Measurements from ENCODE around the gene HSPB9.

HSPB9 gene

GRCh38 chr17:42101513-42102292 is 20.9 kb upstream of the HSPB9 start:
- FAIRE-seq: no peak

- no peak for FAIRE-seq
Observed at GRCh38 chr17:42103221-42103954, 19.2 kb upstream of the HSPB9 start.

DNA sequence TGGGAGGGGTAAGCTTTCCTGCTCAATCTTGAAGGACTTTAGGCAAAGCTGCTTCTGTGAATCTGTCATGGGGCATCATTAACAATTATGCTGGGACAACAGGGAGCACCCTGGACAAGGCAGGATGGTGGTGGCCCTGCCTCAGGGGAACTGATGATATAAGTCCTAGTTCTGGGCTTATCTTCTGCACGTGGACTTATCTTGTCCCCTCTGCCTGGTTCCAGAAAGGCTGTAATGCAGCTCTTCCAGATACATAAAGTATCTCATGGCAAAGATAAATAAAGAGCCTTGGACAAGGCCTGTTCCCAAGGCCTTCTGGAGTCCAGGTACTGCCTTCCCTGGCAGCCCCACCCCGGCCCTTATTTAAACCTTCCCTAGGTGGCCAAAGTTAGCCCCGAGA is 18.3 kb upstream of the HSPB9 start:
- FAIRE-seq: no peak

DNA sequence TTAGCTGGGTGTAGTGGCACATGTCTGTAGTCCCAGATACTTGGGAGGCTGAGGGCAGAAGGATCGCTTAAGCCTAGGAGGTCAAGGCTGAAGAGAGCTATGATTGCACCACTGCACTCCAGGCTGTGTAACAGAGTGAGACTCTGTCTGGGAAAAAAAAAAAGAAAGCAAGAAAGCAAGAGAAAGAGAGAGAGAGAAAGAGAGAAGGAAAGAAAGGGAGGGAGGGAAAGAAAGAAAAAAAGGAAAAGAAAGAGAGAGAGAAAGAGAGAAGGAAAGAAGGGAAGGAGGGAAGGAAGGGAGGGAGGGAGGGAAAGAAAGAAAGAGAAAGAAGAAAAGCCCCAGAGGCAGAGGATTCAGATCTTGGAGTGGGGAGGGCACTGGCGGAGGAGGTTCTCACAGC is 16.6 kb upstream of the HSPB9 start:
- FAIRE-seq: no peak

DNA sequence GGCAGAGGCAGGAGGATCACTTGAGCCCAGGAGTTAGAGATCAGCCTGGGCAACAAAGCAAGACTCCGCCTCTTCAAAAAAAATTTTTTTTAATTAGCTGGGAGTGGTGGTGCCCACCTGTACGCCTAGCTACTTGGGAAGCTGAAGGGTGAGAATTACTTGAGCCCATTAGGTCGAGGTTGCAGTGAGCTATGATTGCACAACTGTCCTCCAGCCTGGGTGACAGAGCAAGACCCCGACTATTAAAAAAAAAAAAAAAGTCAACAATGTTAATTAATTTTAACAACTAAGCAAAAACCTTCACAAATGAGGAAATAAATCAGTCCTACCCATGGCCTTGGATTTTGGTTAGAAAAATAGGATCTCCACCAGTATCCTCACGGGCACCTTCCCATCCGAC is 15.5 kb upstream of the HSPB9 start:
- no peak for FAIRE-seq

DNA sequence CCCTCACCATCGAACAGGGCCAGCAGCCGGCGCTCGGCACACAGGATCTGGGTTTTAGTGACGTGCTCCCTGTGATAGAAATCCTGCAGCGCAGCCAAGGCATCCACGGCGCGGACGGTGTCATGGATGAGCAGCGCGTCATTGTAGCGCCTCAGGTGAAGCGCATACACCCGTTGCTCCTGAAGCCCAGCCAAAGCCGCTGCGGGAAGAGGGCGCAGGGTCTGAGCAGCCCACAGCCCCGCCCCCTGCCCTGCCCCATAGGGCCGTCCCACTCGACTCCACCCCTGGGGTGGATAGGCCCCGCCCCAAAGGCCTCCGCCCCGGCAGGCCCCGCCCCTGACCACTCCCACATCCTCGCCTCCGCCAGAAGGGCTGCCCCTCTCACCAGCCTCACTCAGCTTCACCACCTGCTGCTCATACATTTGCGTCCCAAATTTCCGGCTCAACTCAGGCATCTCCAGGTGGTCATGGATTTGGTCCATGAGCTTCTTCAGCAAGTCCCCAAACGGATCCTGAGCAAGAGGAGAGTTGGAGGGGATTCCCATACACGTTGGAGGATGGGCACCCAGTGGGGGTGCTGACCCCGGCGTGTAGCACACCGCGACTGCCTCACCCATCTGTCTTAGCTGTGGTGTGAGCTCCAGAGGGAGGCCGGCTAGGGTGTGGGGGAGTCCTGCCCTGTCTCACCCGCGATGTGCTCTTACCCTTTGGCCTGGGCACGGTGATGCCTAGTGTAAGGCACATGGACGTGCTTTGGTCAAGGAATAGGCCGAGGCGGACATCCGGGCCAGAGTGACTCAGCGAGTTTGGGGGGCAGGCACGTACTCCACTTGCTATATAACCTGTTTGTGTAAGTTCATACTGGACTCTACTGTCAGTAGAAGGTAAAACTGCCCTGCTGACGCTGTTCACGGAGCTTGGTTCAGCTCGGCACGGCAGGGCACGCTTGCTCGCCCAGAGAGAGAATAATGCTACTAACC is 14.7 kb upstream of the HSPB9 start:
- FAIRE-seq: no peak

GRCh38 chr17:42109086-42109485 is 13.5 kb upstream of the HSPB9 start:
- no peak for FAIRE-seq

- FAIRE-seq: no peak
Observed at GRCh38 chr17:42110301-42111264, 12.0 kb upstream of the HSPB9 start.

- no peak for FAIRE-seq
Observed at GRCh38 chr17:42111265-42111636, 11.4 kb upstream of the HSPB9 start.

DNA sequence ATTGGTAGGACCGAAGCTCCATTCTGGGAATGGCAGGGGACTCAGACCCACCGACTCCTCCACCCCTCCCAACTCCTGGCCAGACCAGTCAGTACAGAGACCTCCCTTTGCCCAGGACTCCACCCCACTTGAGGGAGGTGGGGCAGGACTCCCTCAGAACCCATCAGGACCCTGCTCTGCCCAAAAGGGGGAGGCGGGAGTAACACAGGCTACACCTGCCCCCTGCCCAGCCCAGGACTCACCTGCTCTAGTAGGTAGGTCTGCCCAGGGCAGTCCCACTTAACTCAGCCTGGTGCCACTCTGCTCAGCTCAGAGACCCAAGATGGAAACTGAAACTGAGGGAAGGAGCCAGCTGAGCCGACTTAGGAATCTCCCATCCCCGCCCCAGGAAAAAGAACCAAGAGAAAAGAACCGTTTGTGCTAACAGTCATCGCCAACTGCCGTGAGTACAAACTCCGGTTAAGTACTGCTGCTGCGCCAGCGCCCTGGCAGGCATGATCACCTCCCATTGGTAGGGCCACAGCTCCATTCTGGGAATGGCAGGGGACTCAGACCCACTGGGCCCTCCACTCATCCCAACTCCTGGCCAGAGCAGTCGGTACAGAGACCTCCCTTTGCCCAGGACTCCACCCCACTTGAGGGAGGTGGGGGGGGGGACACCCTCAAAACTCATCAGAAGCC is 10.6 kb upstream of the HSPB9 start:
- no peak for FAIRE-seq

DNA sequence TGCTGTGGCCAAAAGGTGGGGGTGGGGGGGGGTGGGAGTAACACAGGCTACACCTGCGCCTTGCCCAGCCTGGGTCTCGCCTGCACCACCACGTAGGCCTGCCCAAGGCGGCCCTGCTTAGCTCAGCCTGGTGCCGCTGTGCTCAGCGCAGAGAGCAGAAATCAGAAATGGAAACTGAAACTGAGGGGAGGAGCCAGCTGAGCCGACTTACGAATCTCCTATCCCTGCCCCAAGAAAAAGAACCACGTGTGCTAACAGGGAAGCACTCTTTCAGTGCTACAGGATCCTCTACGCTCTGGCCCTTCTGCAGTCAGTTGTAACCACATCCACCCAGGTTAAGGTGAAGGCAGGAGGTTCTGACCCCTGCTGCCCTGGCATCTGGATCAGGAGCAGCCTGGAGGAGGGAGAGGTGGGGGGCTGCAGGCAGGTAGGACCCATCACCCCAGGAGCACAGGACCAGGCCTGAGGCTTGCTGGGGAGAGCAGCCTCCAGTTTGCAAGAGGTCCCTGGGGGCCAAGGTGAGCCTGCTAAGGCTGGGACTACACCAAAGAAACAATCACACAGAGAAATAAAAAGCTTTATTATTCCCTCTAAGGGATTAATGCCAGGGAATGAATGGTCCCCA is 9.9 kb upstream of the HSPB9 start, which contains the start of gene DHX58:
Gene DHX58 (minus strand): TSS at position 163 of the 625 bp plus-strand sequence. CDS start 822 bp downstream, outside the sequence.
- FAIRE-seq: no peak

DNA sequence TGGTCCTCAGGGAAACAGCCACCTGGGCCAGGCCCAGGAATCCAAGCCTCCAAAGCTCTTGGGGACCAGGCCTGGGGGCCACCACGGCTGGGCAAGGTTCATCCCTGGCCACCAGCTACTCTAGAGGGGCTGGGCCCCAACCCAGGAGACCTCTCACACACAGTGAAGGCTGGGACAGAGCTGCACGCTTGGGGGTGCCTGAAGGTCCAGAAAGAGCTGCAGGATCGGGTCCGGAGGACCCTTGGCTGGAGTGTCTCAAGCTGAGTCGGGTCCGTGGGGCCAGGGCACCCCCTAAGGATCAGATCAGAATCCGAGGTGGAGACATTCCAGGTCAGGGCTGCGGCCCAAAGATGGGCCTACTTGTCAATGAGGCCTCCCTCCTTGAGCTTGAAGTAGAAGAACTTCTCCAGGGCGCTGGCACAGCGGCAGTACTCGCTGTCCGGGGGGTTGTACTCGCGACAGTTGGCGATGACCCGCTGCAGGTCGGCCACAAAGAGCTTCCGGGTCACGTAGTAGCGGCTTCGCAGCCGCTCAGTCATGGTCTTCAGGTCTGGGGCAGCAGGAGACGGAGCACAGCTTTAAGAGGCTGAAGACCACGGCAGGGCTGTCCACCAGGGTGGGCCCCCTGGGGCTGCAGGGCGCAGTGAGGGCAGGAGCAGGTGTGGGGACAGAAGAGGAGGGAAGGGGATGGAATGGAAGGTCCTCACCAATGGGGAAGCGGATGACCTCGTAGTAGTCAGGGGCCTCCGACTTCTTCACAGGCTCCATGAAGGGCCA is 9.1 kb upstream of the HSPB9 start:
- FAIRE-seq: no peak

DNA sequence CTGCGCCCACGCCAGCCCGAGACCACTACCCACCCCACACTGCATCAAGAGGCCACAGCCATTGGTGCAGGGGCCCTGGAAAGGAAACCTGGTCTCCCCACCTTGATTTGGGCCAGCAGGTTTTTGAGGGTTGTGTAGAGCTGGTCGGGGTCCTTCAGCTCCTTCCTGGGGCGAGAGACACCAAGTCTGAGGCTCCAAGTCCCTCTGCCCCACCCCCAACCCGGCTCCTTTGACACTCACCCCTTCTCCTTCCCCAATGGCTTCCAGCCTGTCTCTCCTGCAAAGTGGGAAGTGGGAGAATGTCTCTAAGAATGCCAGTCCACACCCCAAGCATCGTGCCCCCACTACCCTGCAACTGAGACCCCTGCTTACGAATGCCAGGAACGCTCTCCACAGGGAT is 8.5 kb upstream of the HSPB9 start:
- FAIRE-seq: no peak

DNA sequence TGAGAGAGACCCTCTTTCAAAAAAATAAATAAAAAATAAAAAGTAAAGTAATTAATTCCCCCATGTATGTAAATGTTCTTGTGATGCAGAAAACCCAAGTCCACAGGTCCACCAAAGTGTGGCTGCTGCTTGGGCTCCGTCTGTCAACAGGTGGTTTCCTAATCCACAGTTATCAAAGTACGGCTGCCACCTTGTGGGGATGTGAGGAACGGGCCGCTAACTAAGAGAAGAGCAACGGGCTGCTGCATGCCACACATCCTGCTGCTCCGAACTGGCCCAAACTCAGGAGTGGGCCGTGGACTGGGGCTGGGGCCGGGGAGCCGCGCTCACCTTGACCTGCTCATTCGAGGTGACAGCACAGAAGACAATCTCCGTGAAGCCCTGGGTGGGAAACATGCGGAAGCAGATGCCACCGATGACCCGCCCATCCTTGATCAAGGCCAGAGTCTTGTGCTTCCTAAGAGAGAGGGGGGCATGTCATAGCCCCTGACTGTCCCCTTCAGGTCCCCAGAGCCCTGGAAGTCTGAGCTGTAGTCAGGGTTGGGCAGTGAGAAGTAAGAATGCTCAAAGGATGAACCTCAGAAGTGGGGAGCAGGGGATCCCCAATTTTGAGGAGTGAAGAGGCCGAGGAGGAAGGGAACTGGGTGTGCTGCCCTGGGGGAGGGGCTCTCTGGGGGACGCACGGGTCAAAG is 5.8 kb upstream of the HSPB9 start:
- no peak for FAIRE-seq

DNA sequence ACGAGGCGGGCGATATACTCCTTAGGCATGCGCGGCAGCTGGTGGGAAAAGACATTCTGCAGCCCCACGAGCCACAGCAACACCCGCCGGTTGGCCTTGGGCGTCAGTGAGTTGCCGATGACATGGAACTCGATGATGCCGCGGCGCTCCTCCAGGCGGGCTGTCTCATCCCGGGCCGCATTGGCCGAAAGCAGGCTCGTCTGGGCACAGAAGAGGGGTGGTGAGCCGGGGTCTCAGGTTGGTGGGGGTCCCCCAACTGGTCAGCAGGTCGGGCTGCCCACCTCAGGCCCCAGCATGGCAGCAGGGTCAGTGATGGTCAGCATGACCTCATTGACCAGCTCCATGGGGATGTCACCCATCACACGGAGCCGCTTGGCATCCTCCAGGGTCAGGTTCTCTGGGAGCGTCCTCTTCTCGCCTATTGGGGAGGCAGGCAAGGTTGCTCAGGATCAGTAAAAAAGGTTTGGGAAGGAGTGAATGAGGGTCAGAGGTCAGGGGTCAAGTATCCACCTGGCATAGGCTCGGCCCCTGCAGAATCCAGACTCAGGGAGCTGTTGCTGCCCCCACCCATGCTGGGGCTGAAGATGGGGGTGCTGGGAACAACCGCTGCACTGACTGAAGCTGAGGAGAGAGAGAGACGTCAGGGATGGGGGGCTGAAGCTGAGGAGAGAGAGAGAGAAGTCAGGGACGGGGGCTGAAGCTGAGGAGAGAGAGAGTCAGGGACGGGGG is 5.0 kb upstream of the HSPB9 start:
- no peak for FAIRE-seq

GRCh38 chr17:42118126-42118510 is 4.5 kb upstream of the HSPB9 start:
- no peak for FAIRE-seq

DNA sequence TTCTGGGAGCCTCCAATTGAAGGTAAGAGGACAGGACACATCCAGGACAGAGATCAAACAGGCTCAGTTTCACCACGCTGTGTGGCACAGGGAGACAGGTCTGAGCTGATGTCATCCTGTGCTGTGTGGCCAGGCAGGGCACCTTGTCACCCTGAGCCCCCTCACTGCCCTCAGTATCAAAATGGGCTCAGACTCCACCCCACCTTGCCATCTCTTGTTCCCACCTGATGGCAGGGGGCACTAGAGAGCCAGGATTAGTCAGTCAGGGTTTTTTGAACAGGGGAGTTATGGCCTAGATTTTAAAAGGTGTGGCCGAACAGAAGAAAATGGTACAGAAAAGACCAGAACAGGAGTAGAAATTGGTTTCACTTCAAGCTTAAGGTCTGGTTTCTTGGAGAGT is 4.1 kb upstream of the HSPB9 start:
- no peak for FAIRE-seq

DNA sequence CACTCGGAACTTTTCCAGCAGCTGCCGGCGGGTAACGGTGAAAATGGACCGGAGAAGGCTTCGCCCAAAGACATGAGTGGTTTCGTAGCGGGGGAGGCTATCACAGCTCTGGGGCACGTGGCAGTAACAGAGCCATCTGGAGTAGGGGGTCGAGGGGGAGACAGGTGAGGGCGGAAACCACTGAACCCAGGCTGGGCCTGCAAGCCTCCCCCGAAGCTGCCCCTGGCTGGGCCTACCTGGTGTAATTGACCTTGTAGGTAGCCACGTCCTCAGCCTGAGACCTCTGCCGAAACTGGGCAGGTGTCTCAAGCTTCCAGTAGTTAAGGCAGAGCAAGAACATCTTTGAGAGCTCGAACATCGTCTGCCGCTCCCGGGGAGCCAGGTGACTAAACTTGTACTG is 3.3 kb upstream of the HSPB9 start:
- no peak for FAIRE-seq
